GM23248 (cell line): Measurements from ENCODE around the gene CGNL1.

Experiments
- EZH2 ChIP-seq: fragments of 200-600 bp; sonication (generic); IDR thresholded peaks from 2 replicates; pipeline ENCODE4 v1.6.1; 2018; ENCODE audit warnings: antibody characterized with exemption, mild to moderate bottlenecking; ENCODE audit not compliant: insufficient read depth, poor library complexity, severe bottlenecking
- EZH2phosphoT487 ChIP-seq: fragments of 200-600 bp; sonication (generic); IDR thresholded peaks from 2 replicates; pipeline ENCODE4 v1.6.1; 2018; ENCODE audit warnings: antibody characterized with exemption, moderate library complexity, mild to moderate bottlenecking, low read depth; ENCODE audit not compliant: insufficient read depth

DNA sequence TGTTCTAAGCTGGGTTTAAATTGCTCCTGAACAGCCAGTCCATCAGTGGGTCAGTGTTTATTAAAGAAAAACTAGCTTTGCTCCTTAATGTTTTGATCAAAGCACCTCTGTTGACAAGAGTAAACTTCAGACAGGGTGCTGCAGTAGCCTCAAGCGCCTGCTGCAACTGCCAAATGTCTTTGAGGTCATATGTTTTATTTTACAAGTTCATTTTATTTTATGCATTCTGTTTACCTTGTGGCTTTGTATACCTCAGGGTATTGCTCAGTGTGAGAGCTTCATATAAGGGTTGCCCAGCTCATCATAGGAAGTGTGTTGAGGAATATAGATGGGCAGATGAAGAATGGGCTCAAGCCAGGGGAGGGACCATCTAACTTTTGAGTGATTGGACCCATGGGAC, 223.9 kb downstream of the CGNL1 start:
- TF ChIP-seq EZH2: no peak
- no peak for TF ChIP-seq EZH2phosphoT487
